ENCODE results near the gene NAV3.

- TF ChIP-seq, protein P1, sequence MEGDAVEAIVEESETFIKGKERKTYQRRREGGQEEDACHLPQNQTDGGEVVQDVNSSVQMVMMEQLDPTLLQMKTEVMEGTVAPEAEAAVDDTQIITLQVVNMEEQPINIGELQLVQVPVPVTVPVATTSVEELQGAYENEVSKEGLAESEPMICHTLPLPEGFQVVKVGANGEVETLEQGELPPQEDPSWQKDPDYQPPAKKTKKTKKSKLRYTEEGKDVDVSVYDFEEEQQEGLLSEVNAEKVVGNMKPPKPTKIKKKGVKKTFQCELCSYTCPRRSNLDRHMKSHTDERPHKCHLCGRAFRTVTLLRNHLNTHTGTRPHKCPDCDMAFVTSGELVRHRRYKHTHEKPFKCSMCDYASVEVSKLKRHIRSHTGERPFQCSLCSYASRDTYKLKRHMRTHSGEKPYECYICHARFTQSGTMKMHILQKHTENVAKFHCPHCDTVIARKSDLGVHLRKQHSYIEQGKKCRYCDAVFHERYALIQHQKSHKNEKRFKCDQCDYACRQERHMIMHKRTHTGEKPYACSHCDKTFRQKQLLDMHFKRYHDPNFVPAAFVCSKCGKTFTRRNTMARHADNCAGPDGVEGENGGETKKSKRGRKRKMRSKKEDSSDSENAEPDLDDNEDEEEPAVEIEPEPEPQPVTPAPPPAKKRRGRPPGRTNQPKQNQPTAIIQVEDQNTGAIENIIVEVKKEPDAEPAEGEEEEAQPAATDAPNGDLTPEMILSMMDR (IDR thresholded peaks at IDR 0.05), result no peak
- TF ChIP-seq POLR2A (IDR thresholded peaks at IDR 0.05) (no peak), EP300 (IDR thresholded peaks at IDR 0.05) (no peak), POLR2AphosphoS5 (IDR thresholded peaks at IDR 0.05) (peak in 2 of 4 donors; percentile 35 to 42)
Observed at GRCh38 chr12:78096909-78097597, 266.4 kb downstream of the NAV3 start.

Data from sigmoid colon (tissue), 4 donors.